Urothelium cell line (cell line): ENCODE results near the gene XYLB.
"Not testable (repeated sequence)": the region's sequence is repeated elsewhere in the genome, so short reads cannot be mapped to it uniquely, and the experiment has no call there.

Experiments
- DNase-seq: peaks from one replicate; pipeline ENCODE4 v3.0.0; 2011; ENCODE audit warnings: low spot score, mixed read lengths
- FAIRE-seq: peaks from 2 replicates; lab custom pipeline; 2011; peaks lifted over from hg19 to GRCh38; lab: Jason Lieb, UNC

XYLB gene

GRCh38 chr3:38386992-38387750, 40.6 kb downstream of the XYLB start:
- DNase-seq = no peak
- FAIRE-seq = no peak

GRCh38 chr3:38387862-38388261, 41.3 kb downstream of the XYLB start:
- DNase-seq = no peak
- no peak for FAIRE-seq

GRCh38 chr3:38392604-38393163, 46.1 kb downstream of the XYLB start:
- FAIRE-seq (no peak), DNase-seq (no peak)

DNA sequence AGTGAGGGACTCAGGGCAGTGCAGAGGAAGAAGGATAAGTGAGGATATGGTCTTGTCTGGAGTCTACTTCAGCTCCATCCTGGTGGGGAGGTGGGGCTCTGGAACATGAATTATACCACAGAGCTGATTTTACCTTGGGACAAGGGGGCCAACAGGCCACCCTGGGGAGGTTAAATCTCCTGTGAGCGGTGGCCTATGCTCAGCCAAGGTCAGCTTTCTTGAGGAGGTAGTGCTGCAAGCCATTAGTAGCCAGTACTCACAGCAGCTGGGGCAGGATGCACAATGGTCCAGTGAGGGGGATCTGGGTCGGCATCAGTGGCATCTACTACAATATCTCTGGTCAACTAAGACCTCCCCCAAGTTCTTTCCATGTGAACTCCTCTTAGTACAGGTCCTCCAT, 49.7 kb downstream of the XYLB start:
- DNase-seq = no peak
- FAIRE-seq = no peak

DNA sequence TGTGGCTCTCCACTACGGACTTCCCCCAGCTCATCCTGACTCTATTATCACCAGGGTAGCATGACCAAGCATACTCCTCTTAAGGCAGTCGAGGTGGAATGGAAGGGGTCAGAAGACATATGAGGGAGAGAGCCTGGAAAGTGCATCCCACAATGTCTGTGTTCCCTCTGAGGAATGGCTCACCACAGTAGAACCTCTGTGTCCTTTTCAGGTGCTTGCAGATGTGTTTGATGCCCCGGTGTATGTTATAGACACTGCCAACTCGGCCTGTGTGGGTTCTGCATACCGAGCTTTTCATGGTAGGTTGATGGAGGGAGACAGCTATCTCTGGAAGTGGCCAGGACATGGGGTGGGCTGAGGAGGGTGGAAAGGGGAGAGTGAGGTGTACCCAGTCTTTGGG, 50.3 kb downstream of the XYLB start:
- FAIRE-seq (no peak), DNase-seq (no peak)

- DNase-seq = peak; percentile 30
- FAIRE-seq = no peak
These were observed 50.7 kb downstream of the XYLB start for GRCh38 chr3:38397320-38397719.

GRCh38 chr3:38401246-38401962, 54.8 kb downstream of the XYLB start:
- FAIRE-seq (no peak), DNase-seq (no peak)

DNA sequence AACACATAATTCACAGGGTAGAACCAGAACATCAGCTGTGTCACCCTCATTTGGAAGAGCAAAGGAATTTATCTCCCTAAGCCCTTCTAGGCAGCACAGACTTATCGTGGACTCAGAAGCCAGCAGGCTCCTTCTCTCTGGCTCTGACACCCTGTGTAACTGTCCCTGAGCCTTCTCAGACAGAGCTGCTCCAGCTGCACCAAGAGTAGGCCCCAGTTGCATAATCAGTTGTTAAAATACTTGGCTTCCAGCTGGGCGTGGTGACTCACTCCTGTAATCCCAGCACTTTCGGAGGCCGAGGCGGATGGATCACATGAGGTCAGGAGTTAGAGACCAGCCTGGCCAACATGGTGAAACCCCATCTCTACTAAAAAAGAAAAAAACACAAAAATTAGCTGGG, 57.7 kb downstream of the XYLB start:
- FAIRE-seq (no peak), DNase-seq (no peak)

DNA sequence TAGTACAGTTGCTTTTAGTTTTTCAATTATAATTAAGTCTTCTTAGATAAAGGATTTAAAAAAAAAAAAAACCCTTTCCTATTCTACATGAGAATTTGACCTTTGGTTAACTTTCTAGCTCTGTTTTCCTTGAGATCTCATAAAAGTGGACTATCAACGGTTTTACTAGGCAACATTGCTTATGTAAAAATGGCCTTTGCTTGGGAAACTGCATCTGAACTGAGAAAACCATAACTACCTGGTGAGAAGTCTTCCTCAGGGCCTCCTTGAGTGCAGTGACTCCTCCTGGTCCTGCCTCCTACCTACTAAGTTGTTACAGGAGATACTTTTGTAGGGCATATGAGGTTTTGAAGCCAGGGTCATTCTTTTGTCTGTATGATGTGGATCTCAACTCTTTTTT, 65.0 kb downstream of the XYLB start:
- no peak for FAIRE-seq

GRCh38 chr3:38420758-38421157, 74.2 kb downstream of the XYLB start:
- not testable (repeated sequence) for FAIRE-seq, DNase-seq

More for the DNA sequence above, 65.0 kb downstream of the XYLB start:
- DNase-seq = no peak

DNA sequence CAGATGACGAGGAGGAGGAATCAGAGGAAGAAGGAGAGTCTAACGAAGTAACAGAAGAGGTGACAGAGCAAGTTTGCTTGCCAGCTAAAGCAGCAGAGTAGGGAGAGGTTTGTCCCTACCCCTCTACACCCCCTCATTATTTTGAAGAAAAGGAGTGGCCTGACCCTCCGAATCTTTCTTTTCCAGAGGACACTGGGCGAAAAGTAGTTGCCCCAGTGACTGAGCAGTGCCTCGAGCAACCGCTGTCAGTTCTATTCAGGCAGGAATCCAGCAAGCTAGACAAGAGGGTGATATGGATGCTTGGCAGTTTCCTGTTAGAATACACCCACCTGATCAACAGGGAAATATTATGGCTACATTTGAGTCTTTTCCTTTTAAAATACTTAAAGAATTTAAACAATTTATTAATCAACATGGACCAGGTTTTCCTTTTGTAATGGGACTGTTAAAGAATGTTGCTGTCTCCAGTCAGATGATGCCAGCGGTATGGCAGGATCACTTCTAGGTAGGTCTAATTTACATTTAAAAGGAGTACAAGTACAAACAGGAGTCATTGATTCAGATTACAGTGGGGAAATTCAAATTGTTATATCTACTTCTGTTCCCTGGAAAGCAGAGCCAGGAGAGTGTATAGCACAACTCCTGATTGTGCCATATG, 75.2 kb downstream of the XYLB start:
- FAIRE-seq = no peak

DNA sequence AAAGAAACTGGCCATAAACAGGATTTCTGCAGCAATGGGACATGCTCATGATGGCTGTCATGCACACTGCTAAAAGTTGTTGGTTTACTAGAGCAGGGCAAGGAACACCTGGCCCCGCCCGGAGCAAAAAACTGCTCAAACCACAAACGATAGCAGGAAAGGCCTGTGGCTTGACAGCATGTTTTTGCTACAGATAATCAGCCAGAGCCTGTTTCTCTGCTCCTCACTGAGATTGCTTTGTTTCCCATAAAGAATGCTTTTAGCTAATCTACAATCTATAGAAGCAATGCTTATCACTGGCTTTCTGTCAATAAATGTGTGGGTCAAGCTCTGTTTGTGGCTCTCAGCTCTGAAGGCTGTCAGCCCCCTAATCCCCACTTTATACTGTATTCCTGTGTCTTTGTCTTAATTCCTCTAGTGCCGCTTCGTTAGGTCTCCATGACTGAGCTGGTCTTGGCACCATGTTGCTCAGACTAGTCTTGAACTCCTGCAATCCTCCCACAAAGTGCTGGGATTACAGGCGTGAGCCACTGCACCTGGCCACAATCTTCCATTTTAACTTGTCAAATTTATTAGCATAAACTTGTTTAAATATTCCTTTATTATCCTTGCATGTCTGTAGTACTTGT, 80.3 kb downstream of the XYLB start:
- not testable (repeated sequence) for DNase-seq, FAIRE-seq

More for the DNA sequence above, 75.2 kb downstream of the XYLB start:
- no peak for DNase-seq

GRCh38 chr3:38432871-38433658, 86.5 kb downstream of the XYLB start:
- DNase-seq, FAIRE-seq: not testable (repeated sequence)

GRCh38 chr3:38433661-38434060, 87.1 kb downstream of the XYLB start:
- DNase-seq, FAIRE-seq: not testable (repeated sequence)

DNA sequence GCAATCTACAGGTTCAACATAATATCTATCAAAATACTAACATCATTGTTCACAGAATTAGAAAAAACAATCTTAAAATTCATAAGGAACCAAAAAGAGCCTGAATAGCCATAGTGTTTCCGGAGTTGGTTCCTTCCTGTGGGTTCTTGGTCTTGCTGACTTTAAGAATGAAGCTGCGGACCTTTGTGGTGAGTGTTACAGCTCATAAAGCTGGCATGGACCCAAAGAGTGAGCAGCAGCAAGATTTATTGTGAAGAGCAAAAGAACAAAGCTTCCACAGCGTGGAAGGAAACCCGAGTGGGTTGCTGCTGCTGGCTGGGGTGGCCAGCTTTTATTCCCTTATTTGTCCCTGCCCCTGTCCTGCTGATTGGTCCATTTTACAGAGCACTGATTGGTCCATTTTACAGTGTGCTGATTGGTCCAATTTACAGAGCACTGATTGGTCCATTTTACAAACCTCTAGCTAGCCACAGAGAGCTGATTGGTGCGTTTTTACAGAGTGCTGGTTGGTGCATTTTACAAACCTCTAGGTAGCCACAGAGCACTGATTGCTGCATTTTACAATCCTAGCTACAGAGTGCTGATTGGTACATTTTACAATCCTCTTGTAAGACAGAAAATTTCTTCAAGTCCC, 92.0 kb downstream of the XYLB start:
- DNase-seq, FAIRE-seq: not testable (repeated sequence)

GRCh38 chr3:38443205-38443604, 96.6 kb downstream of the XYLB start:
- not testable (repeated sequence) for FAIRE-seq, DNase-seq

GRCh38 chr3:38446085-38446686, 99.6 kb downstream of the XYLB start:
- DNase-seq (no peak), FAIRE-seq (no peak)

DNA sequence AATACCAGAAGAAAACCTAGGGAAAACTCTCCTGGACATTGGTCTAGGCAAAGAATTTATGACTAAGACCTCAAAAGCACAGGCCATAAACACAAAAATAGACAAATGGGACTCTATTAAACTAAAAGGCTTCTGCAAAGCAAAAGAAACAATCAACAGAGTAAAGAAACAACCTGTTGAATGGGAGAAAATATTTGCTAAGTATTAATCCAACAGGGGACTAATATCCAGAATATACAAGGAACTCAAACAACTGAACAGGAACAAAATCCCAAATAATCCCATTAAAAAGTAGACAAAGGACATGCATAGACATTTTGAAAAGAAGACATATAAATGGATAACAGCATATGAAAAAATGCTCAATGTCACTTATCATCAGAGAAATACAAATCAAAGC, 100.2 kb downstream of the XYLB start:
- FAIRE-seq (no peak), DNase-seq (no peak)

DNA sequence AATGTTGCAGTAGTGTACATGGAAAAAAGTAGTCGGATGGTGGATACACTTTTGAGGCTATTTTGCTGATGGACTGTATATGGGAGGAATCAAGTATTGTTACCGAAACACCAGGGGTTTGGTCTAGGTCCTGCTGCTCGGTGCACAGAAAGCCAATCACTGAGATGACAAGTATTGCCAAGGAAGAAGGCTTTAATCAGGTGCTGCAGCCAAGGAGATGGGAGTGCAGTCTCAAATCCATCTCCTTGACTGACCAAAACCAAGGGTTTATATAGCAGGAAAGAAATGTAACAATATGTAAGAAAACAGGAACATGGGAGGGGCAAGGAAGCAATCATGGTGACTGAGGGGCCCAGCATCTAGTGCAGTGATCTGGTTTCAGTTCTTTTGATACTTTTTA, 104.3 kb downstream of the XYLB start:
- FAIRE-seq (no peak), DNase-seq (no peak)
